HepG2 (cell line): Measurements from ENCODE around the gene CSRP3. TPM values are rescaled to one million over a fixed set of nuclear protein-coding genes. Genes with fewer than 3 reads are reported as not detected.

Experiments
- ATAC-seq: fragments of 200-7000 bp; cut with Tn5 transposase; 3 replicates; pipeline ENCODE4 v1.9.1; 2020; ENCODE audit warnings: mild to moderate bottlenecking, moderate library complexity
- BruUV-seq: library from RNA; stranded (reverse); fragments of 400-500 nt; replicated peaks from 2 replicates; lab custom pipeline; 2021; lab: Mats Ljungman, UMichigan
- CTCF ChIA-PET: fragments of 300-600 bp; formaldehyde crosslinking; extraction: SDS; loops from one replicate; lab custom pipeline; 2021; ENCODE audit warnings: low total read pairs, inconsistent platforms, low intra/inter-chr PET ratio; lab: Yijun Ruan, JAX
- POLR2A ChIA-PET: fragments of 350-600 bp; sonication (Branson Sonifier 250); formaldehyde crosslinking; loops from one replicate; lab custom pipeline; 2020; ENCODE audit warnings: antibody characterized with exemption, inconsistent platforms; lab: Yijun Ruan, JAX
- DNase-seq: peaks from one replicate; pipeline ENCODE4 v3.0.0-alpha.2; 2015; ENCODE audit warnings: low spot score
- FAIRE-seq: peaks from 3 replicates; lab custom pipeline; 2011; peaks lifted over from hg19 to GRCh38; lab: Jason Lieb, UNC
- H2AFZ ChIP-seq: one replicate; pipeline ENCODE4 v1.6.1; 2011; ENCODE audit warnings: low read length, inconsistent platforms
- H3K27ac ChIP-seq: fragments of 300-600 bp; 3 replicates; pipeline ENCODE4 v1.8.0; 2011; ENCODE audit warnings: mixed run types, mild to moderate bottlenecking, mixed read lengths, low read length, inconsistent platforms; ENCODE audit not compliant: insufficient read depth; ENCODE audit errors: extremely low read length
- H3K27me3 ChIP-seq, 2 experiments: fragments of 200-600 bp in 1 of 2; 2 replicates in 1 of 2; 3 replicates in 1 of 2; pipeline versions ENCODE4 v1.6.0 to v1.8.0; 2011; ENCODE audit warnings: low read length in 2 of 2, mild to moderate bottlenecking in 2 of 2, moderate library complexity in 2 of 2, inconsistent platforms in 1 of 2; ENCODE audit not compliant: insufficient read depth in 2 of 2, control insufficient read depth in 1 of 2
- H3K36me3 ChIP-seq, 2 experiments: fragments of 200-600 bp in 1 of 2; replicated peaks in 1 of 2; 2 replicates in 1 of 2; 3 replicates in 1 of 2; pipeline versions ENCODE4 v1.5.1 to v1.8.0; 2011; ENCODE audit warnings: low read length in 2 of 2, inconsistent platforms in 1 of 2; ENCODE audit not compliant: insufficient read depth in 2 of 2, control insufficient read depth in 1 of 2
- H3K4me1 ChIP-seq: 2 replicates; pipeline ENCODE4 v1.5.1; 2012; ENCODE audit warnings: low read length, inconsistent platforms; ENCODE audit not compliant: insufficient read depth
- H3K4me2 ChIP-seq: 2 replicates; pipeline ENCODE4 v1.6.0; 2011; ENCODE audit warnings: low read depth, low read length, inconsistent platforms
- H3K4me3 ChIP-seq, 3 experiments: fragments of 200-600 bp in 1 of 3; sonication (generic), shearing (Covaris generic) in 1 of 3; replicated peaks in 1 of 3; 2 replicates each; pipeline ENCODE4 v1.5.1; 2011 to 2016; ENCODE audit warnings: low read length in 3 of 3, inconsistent platforms in 2 of 3, low read depth in 2 of 3, mild to moderate bottlenecking in 2 of 3, control low read depth in 1 of 3, mixed read lengths in 1 of 3; ENCODE audit not compliant: insufficient read depth in 1 of 3
- H3K79me2 ChIP-seq: one replicate; pipeline ENCODE4 v1.6.1; 2011; ENCODE audit warnings: low read length, inconsistent platforms; ENCODE audit not compliant: insufficient read depth
- H3K9ac ChIP-seq: 2 replicates; pipeline ENCODE4 v1.6.0; 2011; ENCODE audit warnings: mild to moderate bottlenecking, low read depth, low read length, inconsistent platforms; ENCODE audit not compliant: insufficient read depth
- H3K9me3 ChIP-seq: 2 replicates; pipeline ENCODE4 v1.5.1; 2012; ENCODE audit warnings: mild to moderate bottlenecking, low read length
- H4K20me1 ChIP-seq: 2 replicates; pipeline ENCODE4 v1.6.0; 2011; ENCODE audit warnings: inconsistent platforms, mild to moderate bottlenecking, low read length, moderate library complexity; ENCODE audit not compliant: insufficient read depth
- HDAC2 ChIP-seq: sonication (generic); formaldehyde crosslinking; IDR thresholded peaks from 2 replicates; pipeline ENCODE4 v1.4.0; 2020; ENCODE audit warnings: missing genetic modification reagents
- ZNF205 ChIP-seq: IDR thresholded peaks from 2 replicates; pipeline ENCODE4 v1.6.1; 2018; ENCODE audit warnings: missing biosample characterization, missing genetic modification reagents
- ZNF629 ChIP-seq: sonication (generic); formaldehyde crosslinking; conservative IDR thresholded peaks from 2 replicates; pipeline ENCODE4 v1.5.0; 2020; ENCODE audit warnings: missing genetic modification reagents
- ZNF652 ChIP-seq: IDR thresholded peaks from 2 replicates; pipeline ENCODE4 v1.6.1; 2016; ENCODE audit warnings: low read depth, borderline replicate concordance
- WGBS: methylation state at CpG from one replicate; pipeline ENCODE4 v1.1.6; 2017; ENCODE audit warnings: low lambda C conversion rate; 5-methylcytosine and 5-hydroxymethylcytosine counted together
- in situ Hi-C: cut with HindIII; loops from 2 replicates; pipeline ENCODE4 v1.10.0; 2017; ENCODE audit warnings: low pct_unique_long_range_greater_than_20kb; ENCODE audit not compliant: extremely low pct_ligation_motif_present
- intact Hi-C: fragments of 100-400 bp; cut with micrococcal nuclease; formaldehyde crosslinking; loops from one replicate; pipeline ENCODE4 v1.10.0; 2022; ENCODE audit not compliant: unreplicated experiment
- polyA plus RNA-seq, 8 experiments: library from polyadenylated mRNA; depleted of rRNA in 3 of 8; stranded (reverse) in 7 of 8; unstranded in 1 of 8; fragments of >200 nt; fragmentation: Illumina TruSeq in 4 of 8; extraction: Trizol in 4 of 8; gene quantifications; 2 replicates each; pipeline versions ENCODE4 v1.2.1 to v1.2.3, GENCODE V29; 2011 to 2016; ENCODE audit warnings: low read depth in 4 of 8, missing spikeins in 1 of 8, mixed read lengths in 1 of 8; ENCODE audit not compliant: insufficient read depth in 1 of 8
- total RNA-seq, 5 experiments: library from RNA; depleted of rRNA; stranded (reverse); fragments of >200 nt; fragmentation: Illumina TruSeq; extraction: Trizol; gene quantifications; 2 replicates each; pipeline ENCODE4 v1.2.3, GENCODE V29; 2016; ENCODE audit warnings: low read depth in 1 of 5
- TF ChIP-seq, protein P1 (sequence below): sonication (generic); formaldehyde crosslinking; conservative IDR thresholded peaks from 2 replicates; pipeline ENCODE4 v1.8.0; 2022; ENCODE audit warnings: low read depth, missing genetic modification reagents

The CSRP3 gene
- total and polyA plus RNA-seq, 2 of the 13 experiments (the other 11 are each of a cell fraction or from before 2014, with no cell fraction given) = not detected

DNA sequence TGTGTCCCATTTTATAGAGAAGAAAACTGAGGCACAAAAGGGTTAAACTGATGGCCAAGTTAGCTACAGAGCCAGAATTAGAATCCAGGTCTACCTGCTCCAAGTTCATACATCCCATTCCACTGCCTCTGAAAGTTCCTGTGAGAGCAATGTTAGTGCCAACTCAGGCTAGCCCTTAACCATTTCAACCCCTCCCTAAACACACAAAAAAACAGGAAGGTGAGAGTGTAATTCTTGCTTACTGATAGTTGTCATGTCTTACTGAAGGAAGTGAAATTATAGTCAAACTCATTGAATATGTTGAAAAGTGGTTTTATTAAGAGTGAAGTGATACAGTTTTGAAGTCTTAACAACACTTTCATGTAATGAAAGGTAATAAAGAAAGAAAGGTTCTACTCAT, 41.8 kb upstream of the CSRP3 start:
- DNase-seq (no peak), FAIRE-seq (no peak), ATAC-seq (no peak)
- no peak overlapping the region for H3K4me3 ChIP-seq
- CTCF ChIA-PET = no interaction called here
- POLR2A ChIA-PET = no interaction called here
- BruUV-seq = no TSS peak
- H4K20me1 ChIP-seq = no peaks in the 10 kb centered on the region
- H3K9ac ChIP-seq = no peak overlapping the region
- intact Hi-C loops (no loop called here), in situ Hi-C loops (no loop called here)
- no peak overlapping the region for H3K4me2 ChIP-seq
- TF ChIP-seq ZNF652 (CRISPR knock-in tag) = peak; percentile 79; the same call in 1 of the 2 replicates
- no peak for TF ChIP-seq HDAC2 (CRISPR knock-in tag)
- TF ChIP-seq ZNF629 (CRISPR knock-in tag) = peak; percentile 80
- peaks cover 9% of the 10 kb centered on the region for H3K79me2 ChIP-seq
- H3K27ac ChIP-seq = no peak overlapping the region
- no peak overlapping the region for H2AFZ ChIP-seq
- no peaks in the 10 kb centered on the region for H3K36me3 ChIP-seq
- H3K27me3 ChIP-seq = no peaks in the 10 kb centered on the region; a peak in 1 of 5 replicates
- no peaks in the 10 kb centered on the region for H3K9me3 ChIP-seq
- H3K4me1 ChIP-seq = peaks cover 35% of the 10 kb centered on the region

DNA sequence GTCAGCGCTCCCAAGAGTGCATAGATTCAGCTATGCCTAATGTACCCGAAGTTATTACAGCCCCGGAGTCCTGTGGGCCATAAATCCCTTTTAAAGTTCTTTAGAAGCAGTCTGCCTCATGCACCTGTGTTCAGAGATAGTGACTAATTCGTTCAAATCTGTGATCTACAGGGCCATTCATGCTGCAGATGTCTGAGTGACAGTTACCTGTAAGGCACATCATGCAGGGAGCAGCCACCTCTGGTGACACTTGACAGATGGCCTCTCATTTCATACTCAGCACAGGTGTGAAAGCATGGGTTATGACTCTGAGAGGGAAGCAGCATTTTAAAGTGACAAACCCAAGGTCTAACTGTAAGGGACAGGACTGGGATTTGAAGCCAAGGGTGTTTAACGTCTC, 41.4 kb upstream of the CSRP3 start:
- no TSS peak for BruUV-seq
- H4K20me1 ChIP-seq = no peaks in the 10 kb centered on the region
- H3K27ac ChIP-seq = no peak overlapping the region
- H3K36me3 ChIP-seq = no peaks in the 10 kb centered on the region
- no peak overlapping the region for H3K4me2 ChIP-seq
- H3K9me3 ChIP-seq = no peaks in the 10 kb centered on the region
- intact Hi-C loops = no loop called here
- in situ Hi-C loops = no loop called here
- FAIRE-seq (no peak), ATAC-seq (no peak), DNase-seq (no peak)
- H3K9ac ChIP-seq = no peak overlapping the region
- 36% methylated on average over 5 of the region's 5 CpGs for WGBS
- POLR2A ChIA-PET = no interaction called here
- peak; percentile 74 for TF ChIP-seq ZNF205 (CRISPR knock-in tag)
- TF ChIP-seq, protein P1, sequence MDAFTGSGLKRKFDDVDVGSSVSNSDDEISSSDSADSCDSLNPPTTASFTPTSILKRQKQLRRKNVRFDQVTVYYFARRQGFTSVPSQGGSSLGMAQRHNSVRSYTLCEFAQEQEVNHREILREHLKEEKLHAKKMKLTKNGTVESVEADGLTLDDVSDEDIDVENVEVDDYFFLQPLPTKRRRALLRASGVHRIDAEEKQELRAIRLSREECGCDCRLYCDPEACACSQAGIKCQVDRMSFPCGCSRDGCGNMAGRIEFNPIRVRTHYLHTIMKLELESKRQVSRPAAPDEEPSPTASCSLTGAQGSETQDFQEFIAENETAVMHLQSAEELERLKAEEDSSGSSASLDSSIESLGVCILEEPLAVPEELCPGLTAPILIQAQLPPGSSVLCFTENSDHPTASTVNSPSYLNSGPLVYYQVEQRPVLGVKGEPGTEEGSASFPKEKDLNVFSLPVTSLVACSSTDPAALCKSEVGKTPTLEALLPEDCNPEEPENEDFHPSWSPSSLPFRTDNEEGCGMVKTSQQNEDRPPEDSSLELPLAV = no peak
- CTCF ChIA-PET = no interaction called here
- H3K27me3 ChIP-seq = no peaks in the 10 kb centered on the region; a peak in 1 of 5 replicates
- H3K79me2 ChIP-seq = peaks cover 9% of the 10 kb centered on the region
- peaks cover 40% of the 10 kb centered on the region for H3K4me1 ChIP-seq
- H2AFZ ChIP-seq = no peak overlapping the region
- no peak overlapping the region for H3K4me3 ChIP-seq
